Parietal lobe (tissue), 1 donor: Measurements from ENCODE around the gene OR8B2. TPM values are rescaled to one million over a fixed set of nuclear protein-coding genes. Genes with fewer than 3 reads are reported as not detected.

Experiments used
- total RNA-seq: library from RNA; depleted of rRNA; stranded (reverse); fragments of >200 nt; gene quantifications from one replicate; pipeline ENCODE4 v1.2.3, GENCODE V29; 2014

Gene OR8B2
- not detected for total RNA-seq

GRCh38 chr11:124384399-124384798 is at the start of gene OR8B2:
OR8B2 (minus strand) TSS chr11:124384499; CDS start chr11:124383343, 1,156 bp downstream.

GRCh38 chr11:124424384-124424921 is 40.2 kb upstream of the OR8B2 start, which contains the start of gene OR8B4:
OR8B4 (minus strand) TSS chr11:124424871; CDS start chr11:124424871, 0 bp downstream.

GRCh38 chr11:124398924-124399323 is 14.6 kb upstream of the OR8B2 start, which contains the start of gene OR8B3:
OR8B3 (minus strand) TSS chr11:124399024; CDS start chr11:124397351, 1,673 bp downstream.

Other genes with a start within 250 kb of the OR8B2 start
- not detected for gene OR10D3, start 201.2 kb downstream of the OR8B2 start, total RNA-seq
- not detected for gene OR8G1, start 143.4 kb downstream of the OR8B2 start, total RNA-seq
- not detected for gene OR8G5, start 128.1 kb downstream of the OR8B2 start, total RNA-seq
- not detected for gene OR8D1, start 70.5 kb downstream of the OR8B2 start, total RNA-seq
- gene OR8D2, start 64.3 kb downstream of the OR8B2 start, total RNA-seq = not detected
- not detected for gene OR8B3, start 14.5 kb upstream of the OR8B2 start, total RNA-seq
- gene OR8B4, start 40.4 kb upstream of the OR8B2 start, total RNA-seq = not detected
- gene OR8B8, start 61.2 kb upstream of the OR8B2 start, total RNA-seq = not detected
- gene OR8B12, start 159.2 kb upstream of the OR8B2 start, total RNA-seq = not detected
- not detected for gene OR8A1, start 185.5 kb upstream of the OR8B2 start, total RNA-seq
- gene PANX3, start 226.9 kb upstream of the OR8B2 start, total RNA-seq = not detected
- 50.1 TPM for gene TBRG1, start 238.4 kb upstream of the OR8B2 start, total RNA-seq